Lung (tissue), 12 donors: ENCODE data around the gene MAPKAPK5. TPM values are rescaled to one million over a fixed set of nuclear protein-coding genes. Genes with fewer than 3 reads are reported as not detected.

Source experiments
- ATAC-seq: fragments of 200-7000 bp; cut with Tn5 transposase; one replicate; pipeline ENCODE4 v1.9.1; 2020; ENCODE audit warnings: moderate number of reproducible peaks; ENCODE audit not compliant: insufficient read depth, low FRiP score
- DNase-seq, 3 donors: peaks; one replicate each; pipeline ENCODE4 v3.0.0-alpha.2; 2013 to 2017
- H3K27ac ChIP-seq, 2 donors: one replicate each; pipeline ENCODE4 v1.5.1; 2013; ENCODE audit warnings: mild to moderate bottlenecking in 2 of 2, moderate library complexity in 2 of 2, control low read depth in 1 of 2, inconsistent platforms in 1 of 2, low read depth in 1 of 2, low read length in 1 of 2
- H3K27me3 ChIP-seq, 3 donors: one replicate each; pipeline ENCODE4 v1.5.1; 2013; ENCODE audit warnings: low read length in 2 of 3; ENCODE audit not compliant: control insufficient read depth in 3 of 3, insufficient read depth in 3 of 3
- H3K36me3 ChIP-seq, 4 donors: one replicate each; pipeline ENCODE4 v1.5.1; 2013; ENCODE audit warnings: low read length in 4 of 4, mild to moderate bottlenecking in 1 of 4, moderate library complexity in 1 of 4; ENCODE audit not compliant: control insufficient read depth in 4 of 4, insufficient read depth in 4 of 4
- H3K4me1 ChIP-seq, 5 donors: one replicate each; pipeline ENCODE4 v1.5.1; 2013; ENCODE audit warnings: low read length in 5 of 5, mild to moderate bottlenecking in 2 of 5, moderate library complexity in 1 of 5; ENCODE audit not compliant: control insufficient read depth in 5 of 5, insufficient read depth in 5 of 5
- H3K4me3 ChIP-seq: one replicate; pipeline ENCODE4 v1.5.1; 2013; ENCODE audit warnings: mild to moderate bottlenecking, control low read depth, moderate library complexity
- H3K9ac ChIP-seq, 2 donors: one replicate each; pipeline ENCODE4 v1.5.1; 2013; ENCODE audit warnings: low read length in 2 of 2, control low read depth in 1 of 2; ENCODE audit not compliant: insufficient read depth in 1 of 2
- H3K9me3 ChIP-seq, 4 donors: one replicate each; pipeline ENCODE4 v1.5.1; 2013; ENCODE audit warnings: low read length in 3 of 4, mild to moderate bottlenecking in 1 of 4, moderate library complexity in 1 of 4; ENCODE audit not compliant: control insufficient read depth in 4 of 4, insufficient read depth in 3 of 4
- WGBS, 2 donors: extraction: QIAGEN DNeasy Blood & Tissue Kit; methylation state at CpG; one replicate each; pipeline ENCODE4 v1.1.7; 2013; 5-methylcytosine and 5-hydroxymethylcytosine counted together
- polyA plus RNA-seq, 2 donors: library from polyadenylated mRNA; stranded (reverse); fragments of 200-250 nt; gene quantifications; one replicate each; pipeline ENCODE4 v1.2.1, GENCODE V29; 2013
- total RNA-seq, 2 donors: library from RNA; depleted of rRNA in 1 of 2; stranded (reverse); fragments of >200 nt in 1 of 2; gene quantifications; one replicate each; pipeline ENCODE4 v1.2.1, GENCODE V29; 2014 to 2021
- TF ChIP-seq, protein P1 (sequence below): IDR thresholded peaks from 2 replicates; pipeline ENCODE4 v1.5.1; 2012; ENCODE audit warnings: mild to moderate bottlenecking; ENCODE audit errors: control extremely low read depth, extremely low read depth
- donor health status: control.
- donor health status: control.
- donor health status: Bipolar disorder and iron deficiency.
- donor health status: healthy.
- donor health status: DM: yes; HTN: yes; CAD: no.

MAPKAPK5 gene
- total and polyA plus RNA-seq, 4 donors: 15.4 to 46.3 (median 37.2) TPM

DNA sequence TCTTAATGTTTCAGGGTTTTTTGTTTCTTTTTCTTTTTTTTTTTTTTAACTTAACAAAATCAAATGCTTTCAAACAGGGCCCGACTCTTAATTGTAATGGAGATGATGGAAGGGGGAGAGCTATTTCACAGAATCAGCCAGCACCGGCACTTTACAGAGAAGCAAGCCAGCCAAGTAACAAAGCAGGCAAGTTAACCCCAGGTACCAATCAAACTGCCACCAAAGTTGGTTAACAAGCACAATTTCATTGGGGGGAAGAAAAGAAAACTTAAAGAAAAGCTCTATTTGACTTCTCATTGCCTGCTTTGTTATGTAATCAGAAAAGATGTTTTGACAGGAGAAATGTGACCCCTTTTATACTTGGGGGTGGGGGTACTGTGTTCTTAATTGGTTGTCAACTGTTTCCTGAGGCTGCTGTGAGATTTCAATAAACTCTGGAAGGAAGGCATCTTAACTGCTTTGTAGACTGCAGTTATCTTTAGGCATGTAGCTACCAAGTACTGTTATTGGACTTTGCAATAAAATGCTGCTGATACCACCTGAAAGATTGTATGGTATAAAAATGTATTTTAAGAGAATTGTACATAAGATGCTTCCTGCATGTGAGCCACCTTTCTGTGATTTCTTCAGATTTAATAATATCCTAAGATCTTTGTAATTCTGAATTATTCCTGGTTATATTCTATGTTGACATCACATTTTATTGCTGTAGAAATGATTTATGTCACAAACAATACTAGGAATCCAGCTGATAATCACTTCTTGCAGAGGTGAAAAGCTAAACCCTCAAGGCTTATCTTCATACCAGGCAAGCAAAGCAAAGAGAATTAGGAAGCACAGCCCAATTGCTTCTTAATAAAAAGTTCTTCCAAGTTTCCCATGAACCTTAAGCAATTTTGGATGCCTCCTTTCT, 26.9 kb downstream of the MAPKAPK5 start:
- no peaks in the 10 kb centered on the region for H3K27me3 ChIP-seq
- H3K4me1 ChIP-seq: no peaks in the 10 kb centered on the region
- ATAC-seq: no peak
- peaks cover 0 to 3% (median 0%) of the 10 kb centered on the region in 4 donors for H3K9me3 ChIP-seq
- no peak overlapping the region for H3K9ac ChIP-seq
- no peak overlapping the region for H3K4me3 ChIP-seq
- H3K36me3 ChIP-seq: peaks cover 17 to 41% (median 31%) of the 10 kb centered on the region in 4 donors
- TF ChIP-seq, protein P1, sequence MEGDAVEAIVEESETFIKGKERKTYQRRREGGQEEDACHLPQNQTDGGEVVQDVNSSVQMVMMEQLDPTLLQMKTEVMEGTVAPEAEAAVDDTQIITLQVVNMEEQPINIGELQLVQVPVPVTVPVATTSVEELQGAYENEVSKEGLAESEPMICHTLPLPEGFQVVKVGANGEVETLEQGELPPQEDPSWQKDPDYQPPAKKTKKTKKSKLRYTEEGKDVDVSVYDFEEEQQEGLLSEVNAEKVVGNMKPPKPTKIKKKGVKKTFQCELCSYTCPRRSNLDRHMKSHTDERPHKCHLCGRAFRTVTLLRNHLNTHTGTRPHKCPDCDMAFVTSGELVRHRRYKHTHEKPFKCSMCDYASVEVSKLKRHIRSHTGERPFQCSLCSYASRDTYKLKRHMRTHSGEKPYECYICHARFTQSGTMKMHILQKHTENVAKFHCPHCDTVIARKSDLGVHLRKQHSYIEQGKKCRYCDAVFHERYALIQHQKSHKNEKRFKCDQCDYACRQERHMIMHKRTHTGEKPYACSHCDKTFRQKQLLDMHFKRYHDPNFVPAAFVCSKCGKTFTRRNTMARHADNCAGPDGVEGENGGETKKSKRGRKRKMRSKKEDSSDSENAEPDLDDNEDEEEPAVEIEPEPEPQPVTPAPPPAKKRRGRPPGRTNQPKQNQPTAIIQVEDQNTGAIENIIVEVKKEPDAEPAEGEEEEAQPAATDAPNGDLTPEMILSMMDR: no peak
- H3K27ac ChIP-seq: no peak overlapping the region
- DNase-seq: no peak
- 81 to 94% methylated on average over 2 of the region's 2 CpGs for WGBS, 2 donors

DNA sequence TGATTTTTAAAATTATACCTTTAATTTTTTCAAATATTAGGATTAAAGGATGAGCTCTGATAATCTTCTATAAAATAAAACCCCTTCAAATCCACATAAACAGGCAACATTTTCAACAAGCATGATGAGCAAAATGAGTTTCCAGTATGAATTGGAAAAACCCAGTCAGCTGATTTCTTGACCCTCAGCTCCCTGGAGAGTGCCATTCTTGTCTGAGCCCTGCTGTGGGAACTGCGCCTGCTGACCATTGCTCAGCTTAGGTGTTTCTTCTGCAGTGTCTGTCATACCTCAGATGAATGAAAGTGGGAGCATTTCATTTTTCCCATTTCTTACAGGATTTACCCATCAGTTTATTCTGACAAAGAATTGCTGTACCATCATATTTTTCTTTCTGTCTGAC, 27.6 kb downstream of the MAPKAPK5 start:
- Histone ChIP-seq H3K9ac (no peak overlapping the region), H3K27ac (no peak overlapping the region), H3K27me3 (no peaks in the 10 kb centered on the region), H3K36me3 (peaks cover 17 to 41% (median 31%) of the 10 kb centered on the region in 4 donors), H3K4me3 (no peak overlapping the region), H3K4me1 (no peaks in the 10 kb centered on the region), H3K9me3 (peaks cover 0 to 3% (median 0%) of the 10 kb centered on the region in 4 donors)
- DNase-seq (no peak), ATAC-seq (no peak)
- WGBS, 2 donors: 100% methylated on average over 1 of the region's 1 CpG
- TF ChIP-seq, protein P1: no peak

DNA sequence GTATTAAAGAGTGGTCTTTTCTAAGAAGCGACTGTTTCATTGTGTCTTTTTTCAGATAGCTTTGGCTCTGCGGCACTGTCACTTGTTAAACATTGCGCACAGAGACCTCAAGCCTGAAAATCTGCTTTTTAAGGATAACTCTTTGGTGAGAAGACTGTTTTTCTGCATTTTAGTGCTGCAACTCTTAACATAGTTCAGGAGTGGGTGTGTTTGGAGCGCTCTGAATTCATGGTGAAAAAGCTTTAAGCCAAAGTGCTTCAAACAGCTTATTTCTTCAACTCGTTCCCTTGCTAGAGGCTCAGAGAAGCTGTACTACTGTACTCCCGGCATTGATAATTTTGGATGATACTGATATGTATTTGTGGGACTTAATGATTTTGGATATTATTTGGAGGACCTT, 28.2 kb downstream of the MAPKAPK5 start:
- peaks cover 17 to 40% (median 31%) of the 10 kb centered on the region in 4 donors for H3K36me3 ChIP-seq
- WGBS, 2 donors: 96 to 97% methylated on average over 6 of the region's 6 CpGs
- TF ChIP-seq, protein P1: no peak
- H3K9me3 ChIP-seq: peaks cover 0 to 3% (median 0%) of the 10 kb centered on the region in 4 donors
- H3K4me1 ChIP-seq: no peaks in the 10 kb centered on the region
- no peak overlapping the region for H3K9ac ChIP-seq
- ATAC-seq (no peak), DNase-seq (no peak)
- no peak overlapping the region for H3K27ac ChIP-seq
- H3K27me3 ChIP-seq: no peaks in the 10 kb centered on the region
- no peak overlapping the region for H3K4me3 ChIP-seq
